RWPE2 (cell line): ENCODE results near the gene CRYGC.
"Not testable (repeated sequence)": the region's sequence is repeated elsewhere in the genome, so short reads cannot be mapped to it uniquely, and the experiment has no call there.

Experiments used
- ATAC-seq: fragments of 200-7000 bp; cut with Tn5 transposase; 3 replicates; pipeline ENCODE4 v1.9.1; 2021; ENCODE audit warnings: low read depth
- DNase-seq: peaks from one replicate; pipeline ENCODE4 v3.0.0-alpha.2; 2020; ENCODE audit warnings: low spot score
- H3K27ac ChIP-seq: fragments of 450-650 bp; 2 replicates; pipeline ENCODE4 v1.5.1; 2017; ENCODE audit warnings: mild to moderate bottlenecking; ENCODE audit not compliant: poor library complexity, severe bottlenecking
- H3K27me3 ChIP-seq: fragments of 250-450 bp; sonication (Bioruptor Pico); 2 replicates; pipeline ENCODE4 v1.5.1; 2021; ENCODE audit warnings: mild to moderate bottlenecking, moderate library complexity; ENCODE audit not compliant: insufficient read depth, poor library complexity, severe bottlenecking
- H3K36me3 ChIP-seq: fragments of 250-450 bp; sonication (Bioruptor Pico); 2 replicates; pipeline ENCODE4 v1.5.1; 2020; ENCODE audit warnings: low read depth, mild to moderate bottlenecking, moderate library complexity
- H3K4me1 ChIP-seq: fragments of 250-450 bp; sonication (Bioruptor Pico); 2 replicates; pipeline ENCODE4 v1.5.1; 2021; ENCODE audit warnings: mild to moderate bottlenecking, moderate library complexity; ENCODE audit not compliant: insufficient read depth, poor library complexity, severe bottlenecking
- H3K4me3 ChIP-seq: fragments of 250-450 bp; sonication (Bioruptor Pico); 2 replicates; pipeline ENCODE4 v1.5.1; 2021; ENCODE audit warnings: mild to moderate bottlenecking, moderate library complexity; ENCODE audit not compliant: severe bottlenecking
- H3K9me3 ChIP-seq: fragments of 250-450 bp; sonication (Bioruptor Pico); 2 replicates; pipeline ENCODE4 v1.5.1; 2021; ENCODE audit warnings: mild to moderate bottlenecking, moderate library complexity; ENCODE audit not compliant: severe bottlenecking
- CTCF ChIP-seq: fragments of 450-650 bp; IDR thresholded peaks from one replicate; pipeline ENCODE4 v1.5.1; 2017; ENCODE audit warnings: mild to moderate bottlenecking, moderate library complexity; ENCODE audit not compliant: poor library complexity, severe bottlenecking

The CRYGC gene

GRCh38 chr2:208139447-208139846, 9.8 kb upstream of the CRYGC start:
- H3K4me1 ChIP-seq = peaks cover 3% of the 10 kb centered on the region
- no peak for TF ChIP-seq CTCF
- DNase-seq (no peak), ATAC-seq (no peak)
- no peak overlapping the region for H3K27ac ChIP-seq
- H3K9me3 ChIP-seq = no peaks in the 10 kb centered on the region
- no peak overlapping the region for H3K4me3 ChIP-seq
- H3K27me3 ChIP-seq = no peaks in the 10 kb centered on the region
- no peaks in the 10 kb centered on the region for H3K36me3 ChIP-seq

GRCh38 chr2:208138334-208138733, 8.7 kb upstream of the CRYGC start:
- not testable (repeated sequence) for H3K27ac ChIP-seq, ATAC-seq, H3K4me3 ChIP-seq, H3K4me1 ChIP-seq, H3K9me3 ChIP-seq, DNase-seq, H3K36me3 ChIP-seq, H3K27me3 ChIP-seq

GRCh38 chr2:208136716-208137094, 7.1 kb upstream of the CRYGC start:
- Histone ChIP-seq H3K9me3 (no peaks in the 10 kb centered on the region), H3K27ac (no peak overlapping the region), H3K27me3 (no peaks in the 10 kb centered on the region), H3K36me3 (no peaks in the 10 kb centered on the region), H3K4me3 (no peak overlapping the region), H3K4me1 (no peaks in the 10 kb centered on the region)
- no peak for TF ChIP-seq CTCF
- DNase-seq (no peak), ATAC-seq (no peak)

- Histone ChIP-seq H3K27me3 (no peaks in the 10 kb centered on the region), H3K36me3 (no peaks in the 10 kb centered on the region), H3K4me1 (no peaks in the 10 kb centered on the region), H3K9me3 (no peaks in the 10 kb centered on the region), H3K4me3 (no peak overlapping the region), H3K27ac (no peak overlapping the region)
- ATAC-seq = no peak
- no peak for DNase-seq
- TF ChIP-seq CTCF = no peak
Observed at GRCh38 chr2:208135794-208136715, 6.4 kb upstream of the CRYGC start.

GRCh38 chr2:208134928-208135586, 5.4 kb upstream of the CRYGC start:
- Histone ChIP-seq H3K36me3 (no peaks in the 10 kb centered on the region), H3K4me1 (peaks cover 4% of the 10 kb centered on the region), H3K27ac (no peak overlapping the region), H3K27me3 (no peaks in the 10 kb centered on the region), H3K9me3 (no peaks in the 10 kb centered on the region), H3K4me3 (no peak overlapping the region)
- no peak for DNase-seq
- TF ChIP-seq CTCF = no peak
- no peak for ATAC-seq
